Mammary epithelial cell (primary cell): ENCODE data around the gene PRKCZ.

Source experiments
- CTCF ChIP-seq, 2 donors: IDR thresholded peaks in 1 of 2; conservative IDR thresholded peaks in 1 of 2; 2 replicates each; pipeline ENCODE4 v1.5.1; 2011 to 2012; ENCODE audit warnings: inconsistent platforms in 2 of 2, low read length in 2 of 2, mild to moderate bottlenecking in 2 of 2, control low read depth in 1 of 2, low read depth in 1 of 2; ENCODE audit not compliant: insufficient read depth in 1 of 2; ENCODE audit errors: extremely low read depth in 1 of 2
- EZH2 ChIP-seq: IDR thresholded peaks from 2 replicates; pipeline ENCODE4 v1.6.1; 2012; ENCODE audit warnings: low read length, inconsistent platforms, borderline replicate concordance

- TF ChIP-seq CTCF (conservative IDR thresholded peaks at IDR 0.05 in 1 of 2, IDR thresholded peaks at IDR 0.05 in 1 of 2; ENCODE audit: extremely low read depth in 1 of 2, insufficient read depth in 1 of 2, low read depth in 1 of 2, low read length in 2 of 2) (no peak), EZH2 (no peak)
Measured at GRCh38 chr1:2221271-2221670, 171.1 kb downstream of the PRKCZ start.
